Head of caudate nucleus (tissue), 42 donors: Measurements from ENCODE around the gene SLC25A40.
"Not testable (repeated sequence)": the region's sequence is repeated elsewhere in the genome, so short reads cannot be mapped to it uniquely, and the experiment has no call there.

Experiments
- DNase-seq, 42 donors: peaks; one replicate each; pipeline versions ENCODE4 v3.0.0 to v3.0.0-alpha.2; 2020 to 2021; ENCODE audit warnings: mixed read lengths in 7 of 42
- intact Hi-C: fragments of 100-400 bp; cut with DNase I; formaldehyde crosslinking; loops from one replicate; pipeline ENCODE4 v1.15.0; 2022

Gene SLC25A40

GRCh38 chr7:87875151-87876039 lies 765 bp downstream of the SLC25A40 start:
- DNase-seq: peak in 20 of 42 donors; percentile 4 to 51 (median 28)

GRCh38 chr7:87874066-87874465 lies 2.1 kb downstream of the SLC25A40 start:
- no peak for DNase-seq
- intact Hi-C loops: loop anchor here (10.0 kb wide), 1 partner anchor 61 kb away; the partner anchor contains the start of gene ADAM22

More at GRCh38 chr7:87875151-87876039, 765 bp downstream of the SLC25A40 start:
- intact Hi-C loops: loop anchor here (10.0 kb wide), 1 partner anchor 59 kb away; the partner anchor contains the start of gene ADAM22

GRCh38 chr7:87873328-87873727 lies 2.8 kb downstream of the SLC25A40 start:
- intact Hi-C loops: loop anchor here (10.0 kb wide), 1 partner anchor 61 kb away; the partner anchor contains the start of gene ADAM22
- not testable (repeated sequence) for DNase-seq

GRCh38 chr7:87872346-87872745 lies 3.8 kb downstream of the SLC25A40 start:
- DNase-seq: no peak
- intact Hi-C loops: loop anchor here (10.0 kb wide), 1 partner anchor 62 kb away; the partner anchor contains the start of gene ADAM22

- intact Hi-C loops: loop anchor here (10.0 kb wide), 1 partner anchor 64 kb away; the partner anchor contains the start of gene ADAM22
- DNase-seq: no peak
These were observed 5.7 kb downstream of the SLC25A40 start for GRCh38 chr7:87870471-87870870.

- intact Hi-C loops, DNase-seq: not testable (repeated sequence)
These were observed 9.6 kb downstream of the SLC25A40 start for GRCh38 chr7:87866533-87866932.

GRCh38 chr7:87866089-87866488 lies 10.1 kb downstream of the SLC25A40 start:
- intact Hi-C loops: no loop called here
- no peak for DNase-seq

GRCh38 chr7:87858417-87859100 lies 17.6 kb downstream of the SLC25A40 start:
- DNase-seq: no peak
- intact Hi-C loops: no loop called here

GRCh38 chr7:87853237-87853864 lies 22.8 kb downstream of the SLC25A40 start:
- intact Hi-C loops: no loop called here

GRCh38 chr7:87852306-87852705 lies 23.9 kb downstream of the SLC25A40 start:
- intact Hi-C loops: no loop called here
- DNase-seq: peak in 33 of 42 donors; percentile 9 to 76 (median 39)

More at GRCh38 chr7:87853237-87853864, 22.8 kb downstream of the SLC25A40 start:
- DNase-seq: no peak

- no peak for DNase-seq
- intact Hi-C loops: no loop called here
These were observed 25.1 kb downstream of the SLC25A40 start for GRCh38 chr7:87850836-87851593.

GRCh38 chr7:87837597-87837996 lies 38.6 kb downstream of the SLC25A40 start:
- no peak for DNase-seq
- intact Hi-C loops: no loop called here

- intact Hi-C loops: no loop called here
- no peak for DNase-seq
These were observed 43.0 kb downstream of the SLC25A40 start for GRCh38 chr7:87833130-87833529.

GRCh38 chr7:87831097-87831496 lies 45.1 kb downstream of the SLC25A40 start:
- no peak for DNase-seq
- intact Hi-C loops: no loop called here

GRCh38 chr7:87828383-87828782 lies 47.8 kb downstream of the SLC25A40 start:
- intact Hi-C loops, DNase-seq: not testable (repeated sequence)

GRCh38 chr7:87825369-87825768 lies 50.8 kb downstream of the SLC25A40 start:
- intact Hi-C loops, DNase-seq: not testable (repeated sequence)

- DNase-seq, intact Hi-C loops: not testable (repeated sequence)
These were observed 54.1 kb downstream of the SLC25A40 start for GRCh38 chr7:87822056-87822455.

- intact Hi-C loops: no loop called here
- DNase-seq: no peak
These were observed 57.8 kb downstream of the SLC25A40 start for GRCh38 chr7:87818336-87818735.

- DNase-seq: no peak
- intact Hi-C loops: no loop called here
These were observed 59.8 kb downstream of the SLC25A40 start for GRCh38 chr7:87816389-87816788.
